ENCODE results near the gene MSS51. TPM values are rescaled to one million over a fixed set of nuclear protein-coding genes. Genes with fewer than 3 reads are reported as not detected.

Gene MSS51
- total RNA-seq = 1 to 10 TPM; 1.9 to 2.4 TPM

DNA sequence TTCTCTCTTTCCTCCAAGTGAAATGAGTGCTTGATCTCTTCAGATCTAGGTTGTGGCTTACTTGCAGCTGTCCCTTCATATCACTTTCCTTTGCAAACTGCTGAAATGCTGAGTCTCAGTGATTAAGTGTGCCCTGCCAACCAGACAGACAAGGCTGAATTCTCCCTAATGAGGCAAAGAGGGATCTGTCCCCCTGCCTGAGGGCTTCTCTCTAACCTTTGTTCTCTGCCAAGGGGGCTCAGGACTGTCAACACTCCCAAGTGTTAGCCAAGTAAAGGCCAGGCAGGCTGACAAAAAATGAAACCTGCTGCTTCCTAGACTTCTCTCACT lies at the start of gene MSS51:
TSS of gene MSS51 (minus strand) at position 24 of the 330 bp plus-strand sequence. CDS start 5,277 bp downstream, outside the sequence.
- DNase-seq (no peak), ATAC-seq (no peak)
- Mint-ChIP-seq H3K4me3 (no peak within 1 kb of the TSS), H3K27me3 (no peaks in the 10 kb centered on the region), H3K9me3 (ENCODE audit: low read depth) (no peaks in the 10 kb centered on the region), H3K27ac (peak within 1 kb of the TSS; percentile 22), H3K4me1 (peaks cover 20% of the 10 kb centered on the region), H3K36me3 (ENCODE audit: low read depth) (peaks cover 3% of the 10 kb centered on the region)
- intact Hi-C loops (cut with DNase I, micrococcal nuclease) = no loop called here
- ChIA-PET POLR2A (interaction anchor here (0.7 kb wide), 1 partner anchor 267 kb away, joined by 6 read pairs; no protein-coding TSS in a partner anchor), CTCF (interaction anchor here (0.5 kb wide), 1 partner anchor 229 kb away, joined by 3 read pairs; no protein-coding TSS in a partner anchor)

DNA sequence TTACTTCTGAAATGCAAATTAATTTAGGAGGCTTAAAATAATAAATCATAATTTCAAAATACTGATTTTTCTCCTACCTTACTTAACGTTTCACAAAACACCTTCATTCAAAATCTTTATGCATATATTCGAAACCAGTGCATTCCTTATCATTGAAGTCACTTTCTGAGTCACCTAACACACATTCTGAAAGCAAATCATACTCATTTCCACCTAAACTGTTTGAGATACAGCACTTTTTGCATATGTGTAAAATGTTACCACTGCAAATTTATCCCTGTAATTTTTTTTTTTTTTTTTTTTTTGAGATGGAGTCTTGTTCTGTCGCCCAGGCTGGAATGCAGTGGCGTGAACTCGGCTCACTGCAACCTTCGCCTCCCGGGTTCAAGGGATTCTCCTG lies 46.8 kb upstream of the MSS51 start:
- POLR2A ChIA-PET = no interaction called here
- H3K36me3 Mint-ChIP-seq (ENCODE audit: low read depth) = peaks cover 32% of the 10 kb centered on the region
- H3K9me3 Mint-ChIP-seq (ENCODE audit: low read depth) = no peaks in the 10 kb centered on the region
- H3K4me3 Mint-ChIP-seq = no peak overlapping the region
- CTCF ChIA-PET = interaction anchor here (1.6 kb wide), 1 partner anchor 15 kb away, joined by 6 read pairs; no protein-coding TSS in a partner anchor
- H3K27me3 Mint-ChIP-seq = no peaks in the 10 kb centered on the region
- intact Hi-C loops (cut with DNase I, micrococcal nuclease) = loop anchor here (1.0 kb wide), 1 partner anchor 15 kb away; no protein-coding TSS in a partner anchor
- peaks cover 31% of the 10 kb centered on the region for H3K4me1 Mint-ChIP-seq
- H3K27ac Mint-ChIP-seq = no peak overlapping the region
- DNase-seq = no peak
- peak; percentile 81 for ATAC-seq

DNA sequence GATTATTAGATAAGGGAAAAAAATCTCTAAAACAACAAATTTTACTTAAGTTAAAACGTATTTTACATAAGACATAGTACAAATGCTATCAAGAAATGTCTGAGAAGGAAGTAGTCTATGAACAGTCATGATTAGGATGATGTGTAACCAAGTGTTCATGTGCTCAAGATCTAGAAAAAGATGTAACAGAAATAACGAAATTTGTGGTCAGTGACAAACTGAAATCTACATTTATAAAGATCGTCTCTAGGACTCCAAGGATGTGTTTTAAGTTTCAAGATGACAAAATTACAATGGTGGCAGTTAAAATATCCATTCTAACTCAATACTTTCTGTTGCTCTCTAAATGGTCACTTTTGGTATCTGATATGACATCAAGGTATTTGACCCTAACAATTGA lies 45.3 kb upstream of the MSS51 start:
- H3K4me3 Mint-ChIP-seq = no peak overlapping the region
- DNase-seq (no peak), ATAC-seq (peak; percentile 89)
- H3K9me3 Mint-ChIP-seq (ENCODE audit: low read depth) = no peaks in the 10 kb centered on the region
- H3K27me3 Mint-ChIP-seq = no peaks in the 10 kb centered on the region
- peak overlapping the region; percentile 78 for H3K27ac Mint-ChIP-seq
- H3K4me1 Mint-ChIP-seq = peaks cover 31% of the 10 kb centered on the region
- peaks cover 33% of the 10 kb centered on the region for H3K36me3 Mint-ChIP-seq (ENCODE audit: low read depth)
- intact Hi-C loops (cut with DNase I, micrococcal nuclease) = loop anchor here in 1 of 2 experiments (1.0 to 5.0 kb wide), 3 partner anchors 64 to 916 kb away; partner anchors contain the start of genes ANXA7 and MRPS16
- ChIA-PET CTCF (no interaction called here), POLR2A (no interaction called here)

DNA sequence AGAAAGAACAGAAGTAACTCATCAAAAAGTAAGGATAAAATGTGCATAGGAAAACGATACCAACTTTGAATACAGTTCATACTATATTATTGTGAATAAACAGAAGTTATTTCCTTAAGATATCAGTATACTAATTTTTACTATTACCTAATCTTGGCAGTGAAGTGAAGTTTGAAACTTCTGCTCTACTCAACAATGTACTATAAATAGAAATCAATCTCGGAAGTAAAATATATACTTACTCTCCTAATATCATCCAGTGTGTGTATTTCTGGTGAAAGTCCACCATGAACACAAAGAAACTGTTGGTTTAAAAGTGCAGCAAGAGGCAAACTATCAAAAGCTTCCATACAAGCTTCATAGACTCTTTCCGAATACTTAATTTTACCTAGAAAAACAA lies 37.9 kb upstream of the MSS51 start:
- peaks cover 3% of the 10 kb centered on the region for H3K4me1 Mint-ChIP-seq
- ATAC-seq (no peak), DNase-seq (no peak)
- peaks cover 32% of the 10 kb centered on the region for H3K36me3 Mint-ChIP-seq (ENCODE audit: low read depth)
- CTCF ChIA-PET = no interaction called here
- H3K27me3 Mint-ChIP-seq = no peaks in the 10 kb centered on the region
- POLR2A ChIA-PET = no interaction called here
- intact Hi-C loops (cut with DNase I, micrococcal nuclease) = no loop called here
- no peaks in the 10 kb centered on the region for H3K9me3 Mint-ChIP-seq (ENCODE audit: low read depth)
- no peak overlapping the region for H3K27ac Mint-ChIP-seq
- no peak overlapping the region for H3K4me3 Mint-ChIP-seq

DNA sequence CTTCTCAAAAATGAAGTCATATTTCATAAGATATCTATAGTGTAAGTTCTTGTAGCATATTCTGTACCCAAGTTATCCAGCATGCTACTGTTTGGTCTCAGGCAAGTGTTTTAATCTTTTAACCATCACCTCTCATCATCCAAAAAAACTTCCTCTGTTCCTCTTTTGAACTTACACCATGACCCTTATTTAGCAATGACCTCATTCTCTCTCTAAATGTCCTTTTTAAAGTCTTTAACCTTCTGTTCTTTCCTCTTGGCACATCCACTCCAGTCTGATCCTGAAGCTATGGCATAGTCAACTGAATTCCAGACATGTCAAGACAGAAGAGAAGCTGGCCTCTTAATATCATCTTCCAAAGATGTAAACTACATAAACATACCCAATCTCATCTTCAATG lies 36.2 kb upstream of the MSS51 start:
- peaks cover 32% of the 10 kb centered on the region for H3K36me3 Mint-ChIP-seq (ENCODE audit: low read depth)
- H3K9me3 Mint-ChIP-seq (ENCODE audit: low read depth) = no peaks in the 10 kb centered on the region
- no peak overlapping the region for H3K27ac Mint-ChIP-seq

DNA sequence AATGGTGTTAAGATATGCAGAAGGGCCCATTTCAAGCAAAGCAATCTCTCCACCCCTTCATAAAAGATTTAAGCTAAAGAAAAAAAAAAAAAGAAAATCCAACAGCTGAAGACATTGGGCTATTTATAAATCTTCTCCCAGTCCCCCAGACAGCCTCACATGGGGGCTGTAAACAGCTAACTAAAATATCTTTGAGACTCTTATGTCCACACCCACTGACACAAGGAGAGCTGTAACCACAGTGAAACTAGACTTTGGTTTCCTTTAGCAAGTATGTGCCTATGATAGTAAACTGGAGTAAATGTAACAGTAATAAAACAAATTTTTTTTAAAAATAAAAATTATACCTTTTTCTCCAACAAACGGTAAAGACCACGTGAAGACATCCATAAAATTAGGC lies 33.8 kb upstream of the MSS51 start:
- Mint-ChIP-seq H3K4me3 (no peak overlapping the region), H3K9me3 (ENCODE audit: low read depth) (no peaks in the 10 kb centered on the region), H3K27ac (no peak overlapping the region), H3K4me1 (peaks cover 3% of the 10 kb centered on the region), H3K36me3 (ENCODE audit: low read depth) (peaks cover 34% of the 10 kb centered on the region), H3K27me3 (no peaks in the 10 kb centered on the region)
- ATAC-seq (no peak), DNase-seq (no peak)
- POLR2A ChIA-PET = interaction anchor here (0.5 to 0.7 kb wide), 2 partner anchors 27 to 35 kb away, joined by 3 to 5 read pairs; no protein-coding TSS in a partner anchor
- CTCF ChIA-PET = no interaction called here
- intact Hi-C loops (cut with DNase I, micrococcal nuclease) = no loop called here

More for the DNA sequence above, 36.2 kb upstream of the MSS51 start:
- Mint-ChIP-seq H3K27me3 (no peaks in the 10 kb centered on the region), H3K4me1 (peaks cover 3% of the 10 kb centered on the region), H3K4me3 (no peak overlapping the region)
- ATAC-seq = no peak
- DNase-seq = no peak
- ChIA-PET POLR2A (no interaction called here), CTCF (interaction anchor here (0.6 kb wide), 1 partner anchor 72 kb away, joined by 3 read pairs; no protein-coding TSS in a partner anchor)
- intact Hi-C loops (cut with DNase I, micrococcal nuclease) = no loop called here

DNA sequence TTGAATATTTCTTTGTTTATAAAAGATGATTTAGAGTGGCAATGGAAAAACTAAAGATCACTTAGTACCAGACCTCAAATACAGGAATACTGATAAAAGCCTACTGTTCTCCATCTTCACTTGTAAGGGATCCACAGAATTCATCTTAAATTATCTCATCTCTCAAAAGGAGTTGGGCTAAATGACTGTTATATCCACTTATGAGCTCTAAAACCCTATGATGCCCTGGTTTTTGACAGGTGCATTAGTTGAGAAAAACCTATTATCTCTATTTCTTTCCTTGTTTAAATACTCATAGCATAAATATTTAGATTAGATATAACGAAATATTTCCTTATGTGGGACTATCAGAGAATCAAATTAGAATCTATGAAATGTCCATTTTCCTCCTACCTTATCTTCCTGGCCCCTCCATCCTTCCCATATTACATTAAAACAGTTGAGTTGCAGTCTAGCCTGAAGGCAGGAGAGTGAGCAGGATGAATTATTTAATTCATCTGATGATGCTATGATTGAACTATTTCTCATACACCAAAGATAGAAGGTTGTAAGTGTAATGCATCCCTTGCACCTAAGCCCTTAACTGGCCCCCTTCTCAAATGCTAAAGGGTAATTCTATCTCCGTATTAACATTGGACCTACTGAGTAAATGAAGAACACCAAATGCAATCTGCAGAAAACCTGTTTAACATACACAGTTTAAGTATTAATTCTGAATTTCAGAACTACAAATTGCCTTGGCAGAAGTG lies 32.8 kb upstream of the MSS51 start:
- Mint-ChIP-seq H3K9me3 (ENCODE audit: low read depth) (no peaks in the 10 kb centered on the region), H3K27ac (no peak overlapping the region), H3K36me3 (ENCODE audit: low read depth) (peaks cover 33% of the 10 kb centered on the region), H3K27me3 (no peaks in the 10 kb centered on the region), H3K4me1 (peaks cover 3% of the 10 kb centered on the region), H3K4me3 (no peak overlapping the region)
- intact Hi-C loops (cut with DNase I, micrococcal nuclease) = no loop called here
- DNase-seq (no peak), ATAC-seq (no peak)
- ChIA-PET CTCF (no interaction called here), POLR2A (no interaction called here)

DNA sequence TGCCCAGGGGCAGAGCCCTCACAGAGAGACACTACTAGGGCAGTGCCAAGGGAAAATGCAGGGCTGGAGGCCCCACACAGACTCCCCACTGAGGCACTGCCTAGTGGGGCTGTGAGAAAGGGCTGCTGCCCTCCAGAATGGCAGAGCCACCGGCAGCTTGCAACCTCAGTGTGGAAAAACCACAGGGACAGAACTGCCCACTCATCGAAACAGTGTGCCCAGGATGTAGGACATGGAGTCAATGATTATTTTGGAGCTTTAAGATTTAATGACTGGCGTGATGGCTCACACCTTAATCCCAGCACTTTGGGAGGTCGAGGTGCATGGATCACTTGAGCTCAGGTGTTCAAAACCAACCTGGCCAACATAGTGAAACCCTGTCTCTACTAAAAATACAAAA lies 27.5 kb upstream of the MSS51 start:
- Mint-ChIP-seq H3K36me3 (ENCODE audit: low read depth) (peaks cover 23% of the 10 kb centered on the region), H3K27me3 (no peaks in the 10 kb centered on the region), H3K4me3 (no peak overlapping the region), H3K27ac (no peak overlapping the region), H3K9me3 (ENCODE audit: low read depth) (no peaks in the 10 kb centered on the region), H3K4me1 (no peaks in the 10 kb centered on the region)
- no peak for ATAC-seq
- ChIA-PET CTCF (no interaction called here), POLR2A (no interaction called here)
- intact Hi-C loops (cut with DNase I, micrococcal nuclease) = no loop called here
- no peak for DNase-seq

DNA sequence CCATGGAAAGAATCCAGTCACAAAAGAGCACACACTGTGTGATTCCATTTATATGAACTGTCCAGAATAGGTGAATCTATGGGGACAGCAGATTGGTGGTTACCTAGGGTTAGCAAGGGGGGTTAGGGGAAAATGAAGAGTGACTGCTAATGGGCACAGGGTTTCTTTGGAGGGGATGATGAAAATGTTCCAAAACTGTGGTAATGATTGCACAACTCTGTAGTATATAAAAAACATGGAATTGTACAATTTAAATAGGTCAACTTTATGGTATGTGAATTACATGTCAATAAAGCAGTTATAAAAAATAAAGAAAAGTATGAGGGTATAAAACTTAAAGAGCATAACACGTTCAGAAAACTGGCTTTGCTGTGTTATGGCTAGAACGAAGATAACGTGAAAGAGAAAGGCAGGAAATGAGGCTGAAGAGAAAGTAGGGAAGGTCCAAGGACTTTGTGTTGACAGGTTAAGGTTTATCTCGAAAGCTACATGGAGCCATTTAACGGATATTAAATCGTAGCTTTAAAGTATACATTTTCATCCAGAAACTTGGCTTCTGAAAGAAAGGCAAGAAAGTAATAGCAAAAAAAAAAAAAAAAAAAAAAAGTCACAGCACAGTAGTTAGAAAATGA lies 26.4 kb upstream of the MSS51 start:
- no peaks in the 10 kb centered on the region for H3K9me3 Mint-ChIP-seq (ENCODE audit: low read depth)
- peaks cover 19% of the 10 kb centered on the region for H3K36me3 Mint-ChIP-seq (ENCODE audit: low read depth)
- CTCF ChIA-PET = no interaction called here
- H3K4me1 Mint-ChIP-seq = no peaks in the 10 kb centered on the region
- ATAC-seq (no peak), DNase-seq (no peak)
- no peaks in the 10 kb centered on the region for H3K27me3 Mint-ChIP-seq
- intact Hi-C loops (cut with DNase I, micrococcal nuclease) = no loop called here
- H3K27ac Mint-ChIP-seq = no peak overlapping the region
- no peak overlapping the region for H3K4me3 Mint-ChIP-seq
- POLR2A ChIA-PET = interaction anchor here (0.5 kb wide), 1 partner anchor 35 kb away, joined by 6 read pairs; no protein-coding TSS in a partner anchor

DNA sequence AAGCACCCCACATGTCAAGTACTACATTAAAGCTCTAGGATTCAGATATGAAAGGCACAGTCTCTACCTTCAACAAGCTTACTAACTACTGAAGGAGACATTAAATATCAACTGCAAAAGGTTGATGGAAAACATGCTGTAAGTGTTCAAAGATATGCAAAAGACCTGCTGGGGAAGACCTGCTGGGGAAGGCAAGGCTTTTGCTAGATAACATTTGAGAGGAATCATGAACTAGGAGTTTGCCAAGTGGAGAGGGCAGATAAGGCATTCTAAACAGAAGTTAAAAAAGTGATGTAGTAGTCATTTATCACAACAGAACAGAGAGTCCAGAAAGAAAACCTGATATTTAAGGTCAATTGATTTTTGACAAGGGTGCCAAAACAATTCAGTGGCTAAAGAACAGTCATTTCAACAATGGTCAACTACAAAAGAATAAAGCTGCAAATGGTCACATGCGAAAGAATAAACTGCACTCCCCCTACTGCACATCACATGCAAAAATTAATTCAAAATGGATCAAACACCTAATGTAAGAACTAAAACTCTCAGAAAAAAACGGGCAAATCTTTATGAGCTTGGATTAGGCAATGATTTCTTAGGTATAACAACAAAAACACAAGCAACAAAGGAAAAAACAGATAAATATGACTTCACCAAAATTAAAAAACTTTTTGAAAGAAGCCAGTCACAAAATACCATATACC lies 23.0 kb upstream of the MSS51 start:
- no peaks in the 10 kb centered on the region for H3K9me3 Mint-ChIP-seq (ENCODE audit: low read depth)
- no peaks in the 10 kb centered on the region for H3K27me3 Mint-ChIP-seq
- ATAC-seq = no peak
- intact Hi-C loops (cut with DNase I, micrococcal nuclease) = no loop called here
- CTCF ChIA-PET = no interaction called here
- no peak for DNase-seq
- POLR2A ChIA-PET = no interaction called here
- peaks cover 10% of the 10 kb centered on the region for H3K36me3 Mint-ChIP-seq (ENCODE audit: low read depth)
- H3K27ac Mint-ChIP-seq = no peak overlapping the region
- no peaks in the 10 kb centered on the region for H3K4me1 Mint-ChIP-seq
- H3K4me3 Mint-ChIP-seq = no peak overlapping the region

DNA sequence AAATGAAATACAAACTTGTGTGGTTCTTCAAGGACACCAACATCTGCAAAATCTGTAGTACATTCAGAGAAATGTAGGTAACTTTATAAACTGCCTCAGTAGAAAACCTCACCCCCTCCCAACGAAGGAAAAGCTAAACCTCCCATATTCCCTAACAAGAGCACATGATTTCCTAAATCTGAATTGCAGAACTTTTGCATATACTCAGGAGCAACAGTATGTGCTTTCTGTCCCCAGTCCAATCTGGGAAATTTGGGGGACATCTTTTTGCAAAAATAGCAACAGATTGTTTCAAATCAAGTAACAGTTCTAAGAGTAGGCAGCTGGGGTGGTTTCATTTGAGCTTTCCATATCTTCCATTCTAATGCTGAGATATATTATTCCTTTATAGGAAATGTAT lies 15.8 kb upstream of the MSS51 start:
- no peaks in the 10 kb centered on the region for H3K9me3 Mint-ChIP-seq (ENCODE audit: low read depth)
- no peaks in the 10 kb centered on the region for H3K27me3 Mint-ChIP-seq
- CTCF ChIA-PET = interaction anchor here (0.7 kb wide), 1 partner anchor 1474 kb away, joined by 5 read pairs; no protein-coding TSS in a partner anchor
- ATAC-seq = no peak
- intact Hi-C loops (cut with DNase I, micrococcal nuclease) = no loop called here
- H3K4me3 Mint-ChIP-seq = no peak overlapping the region
- peaks cover 2% of the 10 kb centered on the region for H3K4me1 Mint-ChIP-seq
- no peak overlapping the region for H3K27ac Mint-ChIP-seq
- peaks cover 10% of the 10 kb centered on the region for H3K36me3 Mint-ChIP-seq (ENCODE audit: low read depth)
- no peak for DNase-seq
- POLR2A ChIA-PET = no interaction called here
